ENCODE results near the gene TBX18.

GRCh38 chr6:84771125-84771755 lies 6.8 kb upstream of the TBX18 start:
- TF ChIP-seq POLR2A (IDR thresholded peaks at IDR 0.05) = no peak
- no peak for TF ChIP-seq POLR2AphosphoS5 (IDR thresholded peaks at IDR 0.05)

All from breast epithelium (tissue), 3 donors.